GM12891 (cell line): ENCODE data around the gene PDP2.

ENCODE experiments used
- DNase-seq: peaks from one replicate; pipeline ENCODE4 v3.0.0; 2011; ENCODE audit warnings: low spot score; ENCODE audit not compliant: insufficient read length
- FAIRE-seq: peaks from 2 replicates; lab custom pipeline; 2011; peaks lifted over from hg19 to GRCh38; lab: Jason Lieb, UNC
- PAX5 ChIP-seq: IDR thresholded peaks from 2 replicates; pipeline ENCODE4 v1.6.1; 2011; ENCODE audit warnings: low read length, moderate library complexity, mild to moderate bottlenecking; ENCODE audit not compliant: insufficient read depth, severe bottlenecking
- POLR2A ChIP-seq: IDR thresholded peaks from 2 replicates; pipeline ENCODE4 v1.6.1; 2011; ENCODE audit warnings: low read depth, low read length, control low read depth
- POLR2AphosphoS5 ChIP-seq: IDR thresholded peaks from 2 replicates; pipeline ENCODE4 v1.6.1; 2011; ENCODE audit warnings: low read depth, low read length, control low read depth
- POU2F2 ChIP-seq: IDR thresholded peaks from 2 replicates; pipeline ENCODE4 v1.6.1; 2011; ENCODE audit warnings: low read depth, mild to moderate bottlenecking, control low read depth, low read length, moderate library complexity
- SPI1 ChIP-seq: IDR thresholded peaks from 2 replicates; pipeline ENCODE4 v1.6.1; 2011; ENCODE audit warnings: low read depth, low read length, control low read depth
- TAF1 ChIP-seq: IDR thresholded peaks from 2 replicates; pipeline ENCODE4 v1.6.1; 2011; ENCODE audit warnings: low read depth, low read length, control low read depth

Gene PDP2

GRCh38 chr16:66918355-66918754 is 38.0 kb downstream of the PDP2 start:
- DNase-seq (no peak), FAIRE-seq (no peak)
- TF ChIP-seq SPI1 (no peak), POLR2AphosphoS5 (no peak), POU2F2 (no peak), POLR2A (no peak), TAF1 (no peak), PAX5 (no peak)

DNA sequence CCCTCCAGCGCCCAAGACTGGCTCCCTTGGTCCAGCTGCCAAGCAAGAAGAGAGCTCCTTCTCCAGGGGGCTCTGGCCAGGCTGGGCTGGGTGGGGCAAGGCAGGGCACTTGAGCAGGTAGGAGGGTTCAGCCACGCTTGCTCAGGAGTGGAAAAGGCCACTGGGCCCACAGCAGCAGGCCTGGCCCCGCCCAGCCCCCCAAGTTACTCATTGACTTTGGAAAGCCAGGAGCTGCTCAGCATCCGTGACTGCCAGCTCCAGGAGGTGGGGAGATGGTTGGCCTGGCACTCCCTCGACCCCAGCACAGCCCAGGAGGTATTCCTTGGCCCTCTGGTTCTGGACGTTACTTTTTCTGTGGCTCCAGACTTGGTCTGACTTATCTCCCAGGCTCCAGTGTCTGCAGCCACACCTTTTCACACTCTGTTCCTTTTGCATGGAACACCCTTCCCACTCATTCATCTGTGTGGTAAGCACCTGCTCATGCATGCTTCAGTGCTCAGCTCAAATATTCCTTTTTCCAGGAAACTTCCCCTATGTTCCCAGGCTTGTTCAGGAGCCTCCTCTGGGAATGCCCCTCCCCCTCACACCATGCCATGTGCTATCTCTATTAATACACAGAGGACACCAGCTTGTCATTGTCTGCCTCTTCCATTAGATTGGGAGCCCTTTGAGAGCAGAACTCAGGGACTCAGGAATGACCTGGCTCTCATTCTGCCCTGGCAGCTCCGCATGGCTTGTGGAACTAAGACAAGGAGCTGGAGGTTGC is 38.7 kb downstream of the PDP2 start, which contains the start of gene CDH16:
Gene CDH16, minus strand, starts transcription at position 83 of the 766 bp plus-strand sequence. CDS start 820 bp downstream, outside the sequence.
- DNase-seq (no peak), FAIRE-seq (no peak)
- TF ChIP-seq TAF1 (no peak), POU2F2 (no peak), SPI1 (no peak), PAX5 (no peak), POLR2AphosphoS5 (no peak), POLR2A (no peak)

DNA sequence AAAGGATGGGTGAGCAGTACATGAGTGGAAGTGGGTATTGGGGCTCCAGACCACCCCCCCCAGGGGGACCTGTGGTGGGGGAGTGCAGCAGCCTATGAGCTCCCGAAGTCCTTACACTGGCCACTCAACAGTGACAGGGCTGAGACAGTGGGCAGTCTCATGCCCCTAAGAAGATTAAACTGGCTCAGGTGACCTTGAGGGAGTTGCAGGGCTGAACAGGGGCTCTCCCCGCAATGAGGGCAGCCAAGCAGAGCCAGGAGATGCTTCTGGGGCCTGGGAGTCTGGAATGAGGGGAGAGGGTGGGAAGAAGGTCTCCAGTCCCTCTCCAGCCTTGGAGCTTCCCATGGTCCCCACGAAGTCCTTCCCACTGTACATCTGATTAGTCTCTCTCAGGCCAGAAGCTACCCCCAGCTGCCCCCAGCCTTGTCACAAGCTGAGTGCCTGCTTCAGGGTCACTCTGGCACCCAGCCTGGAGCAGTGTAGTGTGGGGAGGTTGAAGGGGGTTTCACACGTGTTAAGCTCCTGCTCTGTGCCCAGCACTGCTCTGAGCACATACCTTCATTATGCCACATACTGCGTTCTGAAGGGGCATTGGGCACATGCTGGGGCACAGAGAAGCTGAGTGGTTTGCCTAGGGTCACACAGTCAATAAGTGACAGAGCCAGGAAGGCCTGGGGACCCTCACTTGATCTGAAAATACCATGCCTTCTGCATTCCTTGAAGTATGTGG is 39.4 kb downstream of the PDP2 start:
- FAIRE-seq (no peak), DNase-seq (no peak)
- TF ChIP-seq POU2F2: no peak
- no peak for TF ChIP-seq SPI1
- no peak for TF ChIP-seq TAF1
- no peak for TF ChIP-seq PAX5
- no peak for TF ChIP-seq POLR2A

DNA sequence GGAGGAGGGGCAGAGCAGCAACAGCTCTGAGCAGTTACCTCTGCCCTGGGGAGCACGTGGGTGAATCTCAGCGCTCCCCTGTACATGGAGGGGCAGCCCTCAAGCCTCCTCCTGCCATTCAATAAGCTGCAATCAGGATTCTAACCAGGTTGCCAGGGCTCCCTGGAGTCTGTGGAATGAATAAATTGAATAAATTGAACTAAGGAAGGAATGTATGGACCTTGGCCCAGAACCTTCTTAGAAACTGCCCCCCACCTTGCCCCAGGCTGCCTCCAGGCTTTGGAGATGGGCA is 39.9 kb downstream of the PDP2 start:
- FAIRE-seq (no peak), DNase-seq (no peak)

GRCh38 chr16:66920924-66921680 is 40.8 kb downstream of the PDP2 start:
- TF ChIP-seq SPI1: no peak
- no peak for TF ChIP-seq POLR2A
- TF ChIP-seq POU2F2: no peak
- TF ChIP-seq POLR2AphosphoS5: no peak
- FAIRE-seq: no peak

More for the DNA sequence above, 39.9 kb downstream of the PDP2 start:
- TF ChIP-seq TAF1 (no peak), POLR2AphosphoS5 (no peak), PAX5 (no peak), POLR2A (no peak), POU2F2 (no peak), SPI1 (no peak)

DNA sequence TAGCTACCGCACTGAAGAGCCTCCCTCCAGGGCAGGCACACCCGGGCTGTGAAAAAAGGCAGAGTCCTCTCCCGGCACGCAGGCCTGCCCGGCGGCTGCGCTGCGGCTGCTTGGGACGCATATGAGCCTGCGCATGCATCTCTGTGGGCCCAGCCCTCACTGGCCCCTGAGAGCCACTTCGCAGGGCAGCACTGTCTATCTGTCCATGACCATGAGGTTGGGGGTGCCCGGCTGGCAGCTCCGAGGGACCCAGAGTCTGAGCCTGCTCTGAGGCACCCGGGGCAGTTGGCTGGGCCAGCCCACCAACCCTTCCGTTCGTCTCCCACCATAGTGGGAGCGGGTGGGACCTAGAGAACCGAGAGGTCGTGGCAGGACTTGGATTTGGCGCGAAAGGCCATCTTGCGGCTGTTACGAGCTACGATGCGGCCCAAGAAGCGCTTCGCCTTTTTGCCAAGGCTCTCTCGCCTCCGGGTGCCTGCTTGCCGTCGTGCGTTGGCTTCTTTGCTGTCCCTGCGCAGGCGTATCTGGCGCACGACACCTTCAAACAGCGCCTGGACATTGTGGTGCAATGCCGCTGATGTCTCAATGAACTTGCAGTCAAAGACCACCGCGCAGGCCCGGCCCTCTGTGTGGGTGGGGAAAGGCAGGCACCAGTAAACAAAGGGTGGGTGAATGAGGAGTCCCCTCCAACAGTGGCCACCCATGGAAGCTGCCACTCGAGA is 41.6 kb downstream of the PDP2 start:
- TF ChIP-seq POLR2A (no peak), TAF1 (no peak), PAX5 (no peak), POU2F2 (no peak), SPI1 (no peak), POLR2AphosphoS5 (no peak)
- DNase-seq: no peak
- FAIRE-seq: no peak

More at GRCh38 chr16:66920924-66921680, 40.8 kb downstream of the PDP2 start:
- DNase-seq: no peak

DNA sequence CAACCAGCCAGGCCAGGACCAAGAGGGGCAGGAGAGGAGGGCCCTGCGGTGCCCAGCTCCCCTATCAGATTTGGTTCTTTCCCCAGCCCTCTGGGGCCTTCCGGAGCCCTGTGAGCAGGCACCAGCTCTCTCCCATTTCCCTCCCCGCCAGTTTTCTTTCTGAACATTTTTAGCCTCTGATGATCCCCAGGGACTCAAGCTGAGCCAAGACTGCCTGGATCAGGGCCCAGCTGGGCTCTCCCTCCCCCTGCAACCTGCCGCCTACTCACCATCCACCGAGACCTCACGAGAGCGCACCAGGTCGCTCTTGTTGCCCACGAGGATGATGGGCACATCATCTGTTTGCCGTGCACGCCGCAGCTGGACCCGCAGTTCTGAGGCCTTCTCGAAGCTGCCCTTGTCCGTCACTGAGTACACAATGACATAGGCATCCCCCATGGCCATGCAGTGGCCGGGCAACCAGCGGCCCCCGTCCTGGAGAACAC is 43.0 kb downstream of the PDP2 start:
- FAIRE-seq: no peak
- no peak for TF ChIP-seq POU2F2
- TF ChIP-seq TAF1: no peak
- TF ChIP-seq POLR2AphosphoS5: no peak
- no peak for TF ChIP-seq SPI1
- TF ChIP-seq POLR2A: no peak
- DNase-seq: no peak

DNA sequence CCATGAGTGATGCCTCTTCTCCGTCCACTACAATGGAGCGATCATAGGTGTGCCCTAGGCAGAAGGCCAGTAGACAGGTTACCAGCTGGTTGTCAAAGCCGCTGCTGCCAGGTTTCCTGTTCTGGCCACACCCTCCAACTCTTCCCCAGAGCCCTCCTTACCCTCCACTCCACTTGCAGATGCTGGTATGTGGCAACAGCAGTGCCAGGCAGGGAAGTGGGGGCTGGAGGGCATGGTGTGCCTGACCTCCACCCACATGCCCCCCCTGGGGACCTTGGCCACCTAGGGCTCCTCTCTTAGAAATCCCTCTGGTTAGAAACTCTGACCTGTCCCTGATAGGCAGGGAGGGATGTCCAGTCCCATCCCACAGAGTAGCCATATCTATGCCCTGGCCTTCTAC is 43.6 kb downstream of the PDP2 start:
- DNase-seq: no peak
- TF ChIP-seq SPI1: no peak
- TF ChIP-seq POLR2AphosphoS5: no peak
- no peak for TF ChIP-seq TAF1
- TF ChIP-seq PAX5: no peak
- TF ChIP-seq POU2F2: no peak
- TF ChIP-seq POLR2A: no peak
- no peak for FAIRE-seq
